Muscle of back (tissue), 13 donors: ENCODE measurements around the gene COL5A1. TPM values are rescaled to one million over a fixed set of nuclear protein-coding genes. Genes with fewer than 3 reads are reported as not detected.

Source experiments
- DNase-seq, 3 donors: peaks; one replicate each; pipeline versions ENCODE4 v3.0.0 to v3.0.0-alpha.2; 2013
- long read RNA-seq, 9 donors: transcript quantifications; one replicate each; lab custom pipeline, GENCODE V29; 2026
- polyA plus RNA-seq, 10 donors: library from polyadenylated mRNA; unstranded; fragments of 120-200 nt; gene quantifications; one replicate each; pipeline ENCODE4 v1.2.1, GENCODE V29; 2013; ENCODE audit not compliant: insufficient read length in 10 of 10

Gene COL5A1
- polyA plus RNA-seq: 100 to 1,000 TPM; 413 to 997 (median 534) TPM
- long read RNA-seq, donor 1, full-length matches to known transcripts: 7 of 257 reads
- long read RNA-seq, donor 1, partial matches to known transcripts: 250 of 257 reads
- long read RNA-seq, donor 1, other reads (novel, unspliced or antisense): 0 of 257 reads
- long read RNA-seq, donor 2, full-length matches to known transcripts: 4 of 120 reads
- long read RNA-seq, donor 2, partial matches to known transcripts: 116 of 120 reads
- long read RNA-seq, donor 2, other reads (novel, unspliced or antisense): 0 of 120 reads
- long read RNA-seq, donor 3: 0 reads
- long read RNA-seq, donor 4, full-length matches to known transcripts: 6 of 130 reads
- long read RNA-seq, donor 4, partial matches to known transcripts: 124 of 130 reads
- long read RNA-seq, donor 4, other reads (novel, unspliced or antisense): 0 of 130 reads
- long read RNA-seq, donor 5, partial matches to known transcripts: 689 of 689 reads
- long read RNA-seq, donor 5, other reads (novel, unspliced or antisense): 0 of 689 reads
- long read RNA-seq, donor 6, full-length matches to known transcripts: 5 of 336 reads
- long read RNA-seq, donor 6, partial matches to known transcripts: 331 of 336 reads
- long read RNA-seq, donor 6, other reads (novel, unspliced or antisense): 0 of 336 reads
- long read RNA-seq, donor 7, full-length matches to known transcripts: 9 of 138 reads
- long read RNA-seq, donor 7, partial matches to known transcripts: 129 of 138 reads
- long read RNA-seq, donor 7, other reads (novel, unspliced or antisense): 0 of 138 reads
- long read RNA-seq, donor 8, full-length matches to known transcripts: 5 of 219 reads
- long read RNA-seq, donor 8, partial matches to known transcripts: 214 of 219 reads
- long read RNA-seq, donor 8, other reads (novel, unspliced or antisense): 0 of 219 reads
- long read RNA-seq, donor 9, partial matches to known transcripts: 67 of 67 reads
- long read RNA-seq, donor 9, other reads (novel, unspliced or antisense): 0 of 67 reads

DNA sequence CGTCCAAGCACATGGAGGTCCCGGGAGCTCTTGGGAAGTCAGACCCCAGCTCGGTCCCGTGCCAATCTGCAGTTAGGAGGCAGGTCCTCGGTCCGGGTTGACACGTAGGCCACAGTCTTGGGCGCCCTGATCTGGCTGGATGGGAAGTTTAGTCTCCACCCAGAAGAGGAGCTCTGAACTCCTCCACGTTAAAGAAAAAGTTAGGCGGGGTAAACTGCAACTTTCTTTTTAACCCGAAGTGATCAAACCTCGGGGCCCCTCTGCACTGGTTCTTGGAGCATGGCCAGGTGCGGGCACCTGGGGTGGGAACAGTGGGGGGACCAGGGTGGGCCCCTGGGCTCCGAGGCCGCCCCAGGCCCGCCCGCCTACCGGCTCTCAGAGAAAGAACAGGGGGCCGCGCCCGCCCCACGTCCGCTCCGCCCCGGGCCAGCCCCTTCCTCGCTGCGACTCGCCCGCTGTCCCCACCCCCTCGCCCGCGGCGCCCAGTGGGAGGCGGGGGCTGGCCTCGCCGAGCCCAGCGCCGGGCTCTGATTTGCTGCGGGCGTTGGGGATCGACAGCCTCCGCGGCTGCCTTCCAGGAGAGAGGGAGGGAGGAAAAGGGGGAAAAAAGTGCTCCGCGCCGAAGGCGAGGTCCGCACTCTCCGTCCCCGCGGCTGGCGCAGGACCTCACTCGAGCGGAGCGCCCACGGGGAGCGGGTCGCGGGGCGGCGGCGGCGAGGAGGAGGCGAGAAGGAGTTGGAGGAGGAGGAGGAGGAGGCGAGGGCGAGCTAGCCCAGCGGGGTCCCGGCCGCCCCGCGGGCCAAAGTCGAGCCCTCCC is at the start of gene COL5A1:
Gene COL5A1 (plus strand): TSS at position 631 of the 817 bp plus-strand sequence. CDS start 385 bp downstream, outside the sequence.
- DNase-seq: peak; percentile 97 to 98 (median 98)

DNA sequence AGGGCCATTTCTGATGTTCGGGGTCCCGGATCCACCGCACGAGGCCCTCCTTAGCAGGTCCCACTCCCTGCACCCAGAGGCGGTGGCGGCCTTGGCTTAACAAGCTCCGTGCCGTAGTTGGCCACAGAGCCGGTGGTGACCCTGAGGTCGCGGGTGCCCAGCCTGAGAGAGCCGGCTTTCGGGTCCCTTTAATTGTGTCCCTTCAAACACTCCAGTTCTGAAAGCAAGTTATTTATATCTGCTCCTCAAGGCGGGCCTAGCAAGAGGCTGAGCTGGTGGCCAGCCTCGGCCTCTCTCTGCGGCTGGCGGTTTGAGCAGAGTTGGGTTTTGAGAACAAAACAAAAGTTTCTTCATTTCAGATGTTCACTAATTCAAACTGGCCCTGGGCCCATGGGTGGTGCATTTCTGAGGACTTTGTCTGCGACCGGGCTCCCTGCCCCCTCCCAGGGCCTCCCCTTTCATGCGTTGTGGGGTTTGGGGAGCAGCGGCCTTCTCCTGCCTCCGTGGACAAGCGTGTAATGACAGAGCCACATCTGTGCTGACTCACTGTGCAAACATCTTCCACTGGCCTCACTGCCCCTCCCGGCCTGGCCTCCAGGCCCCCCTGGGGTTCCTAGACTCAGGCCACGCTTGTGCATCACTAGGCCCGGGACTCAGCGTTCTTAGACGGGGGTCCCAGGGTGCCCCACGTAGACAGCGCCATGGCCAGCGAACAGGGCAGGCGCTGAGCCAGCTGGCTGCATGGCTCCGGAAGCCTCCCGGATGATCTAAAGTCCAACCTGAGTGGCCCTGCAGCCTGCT is 49.4 kb upstream of the COL5A1 start:
- peak; percentile 78 to 94 (median 81) for DNase-seq

DNA sequence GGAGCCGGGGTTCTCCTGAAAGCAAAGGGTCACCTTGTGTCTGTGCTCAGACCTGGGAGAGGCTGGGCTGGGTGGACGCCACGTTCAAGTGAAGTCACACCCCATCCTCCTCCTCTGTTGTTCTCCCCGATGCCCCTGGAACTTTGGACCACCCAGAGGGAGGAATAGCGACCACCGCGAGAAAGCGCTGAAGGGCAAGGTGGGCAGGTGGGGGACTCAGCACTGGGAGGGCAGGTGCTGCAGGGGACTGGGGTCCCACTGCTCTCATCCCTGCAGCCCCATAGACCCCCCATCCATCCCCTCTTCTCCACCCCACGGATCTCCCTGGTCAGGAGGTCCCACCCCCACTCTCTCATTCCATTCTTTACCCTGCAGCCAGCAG is 48.8 kb upstream of the COL5A1 start:
- DNase-seq: no peak

DNA sequence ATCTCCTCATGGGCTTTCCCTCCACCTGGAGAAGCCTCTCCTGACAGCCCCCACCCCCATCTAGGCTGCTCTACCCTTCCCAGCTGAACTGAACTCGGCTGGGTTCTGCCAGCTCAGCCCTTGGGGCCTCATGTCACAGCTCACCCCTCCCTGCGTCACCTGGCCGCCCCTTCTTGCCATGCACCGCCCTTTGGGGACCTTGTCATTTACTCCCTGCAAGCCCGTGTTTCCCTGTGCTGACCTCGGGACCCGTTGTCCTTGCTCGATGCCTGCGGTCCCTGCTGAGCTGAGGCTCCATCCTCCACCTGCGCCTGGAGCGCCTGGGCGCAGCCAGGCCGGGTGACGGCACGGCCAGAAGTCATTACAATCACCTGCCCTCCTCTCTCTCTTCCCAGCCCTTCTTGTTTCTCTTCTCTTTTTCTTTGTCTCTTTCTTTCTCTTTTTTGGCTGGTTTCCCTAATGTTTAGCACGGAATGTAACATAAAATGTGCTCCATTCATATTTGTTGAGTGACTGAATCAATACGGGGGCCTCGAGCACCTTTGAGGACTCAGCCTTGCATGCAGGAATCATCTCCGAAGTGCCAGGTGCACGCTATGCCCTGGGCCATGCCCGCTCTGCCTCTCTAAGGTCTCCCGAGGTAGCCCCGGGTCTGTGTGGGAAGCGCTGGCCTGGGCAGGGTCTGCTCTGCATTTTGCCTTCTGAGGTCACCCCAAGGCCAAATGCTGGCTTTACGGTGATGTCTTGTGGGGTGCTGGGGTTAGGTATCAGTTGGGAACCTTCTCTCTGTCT is 48.1 kb upstream of the COL5A1 start:
- peak in 1 of 3 donors; percentile 61 for DNase-seq

DNA sequence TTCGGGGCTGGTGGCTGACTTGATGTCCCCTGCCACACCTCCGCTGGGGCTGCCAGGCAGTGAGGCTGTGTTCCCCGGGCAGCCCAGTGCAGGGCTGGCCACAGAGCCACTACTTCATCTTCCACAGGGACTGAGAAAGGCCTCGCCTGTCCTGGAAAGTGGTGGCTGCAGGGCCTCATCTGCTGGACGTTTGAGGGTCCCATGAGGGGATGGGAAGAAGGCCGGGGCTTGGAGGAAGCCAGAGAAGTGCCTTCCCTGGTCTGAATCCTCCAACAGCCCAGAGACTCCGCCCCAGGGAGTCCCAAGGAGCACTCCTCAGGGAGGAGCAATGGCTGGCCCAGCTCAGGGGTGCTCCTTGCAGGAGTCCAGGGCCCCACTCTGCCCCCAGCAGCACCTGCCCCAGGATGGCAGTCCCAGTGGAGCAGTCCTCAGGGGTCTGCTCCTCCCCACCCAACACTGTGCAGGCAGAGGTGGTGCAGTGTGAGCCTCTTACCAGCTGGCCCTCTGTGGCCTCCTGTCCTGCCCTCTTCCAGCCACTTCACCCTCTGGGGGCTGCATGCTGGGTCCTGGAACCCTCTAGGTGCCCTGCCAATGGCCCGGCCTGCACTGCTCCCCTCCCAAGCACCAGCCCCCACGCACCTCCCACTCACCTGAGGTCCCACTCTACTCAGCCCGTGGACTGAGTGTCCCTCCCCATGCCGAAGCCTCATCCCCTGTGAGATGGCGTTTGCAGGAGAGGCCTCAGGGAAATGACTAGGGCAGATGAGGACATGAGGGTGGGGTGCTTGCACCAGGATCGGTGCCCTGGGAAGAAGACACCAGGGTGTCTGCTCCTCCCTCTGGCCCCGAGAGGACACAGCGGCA is 47.3 kb upstream of the COL5A1 start:
- no peak for DNase-seq

DNA sequence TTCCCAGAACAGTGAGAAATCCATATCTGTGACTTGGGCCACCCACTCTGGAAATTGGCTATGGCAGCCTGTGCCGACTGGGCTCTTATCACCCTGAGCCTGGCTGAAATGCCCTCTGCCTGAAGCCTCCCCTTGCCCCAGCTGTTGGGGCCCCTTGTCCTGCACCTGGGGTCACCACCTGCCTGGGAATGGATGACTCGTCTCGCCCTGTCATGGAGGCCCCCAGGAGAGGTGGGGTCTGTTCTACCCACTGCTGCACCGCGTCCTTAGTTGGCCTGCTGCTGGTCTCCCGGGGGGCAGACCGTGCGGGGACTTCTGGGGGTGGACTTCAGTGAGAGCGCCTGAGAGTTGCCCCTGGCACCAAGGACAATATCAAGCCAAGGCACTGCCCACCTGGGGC is 46.6 kb upstream of the COL5A1 start:
- DNase-seq: no peak

DNA sequence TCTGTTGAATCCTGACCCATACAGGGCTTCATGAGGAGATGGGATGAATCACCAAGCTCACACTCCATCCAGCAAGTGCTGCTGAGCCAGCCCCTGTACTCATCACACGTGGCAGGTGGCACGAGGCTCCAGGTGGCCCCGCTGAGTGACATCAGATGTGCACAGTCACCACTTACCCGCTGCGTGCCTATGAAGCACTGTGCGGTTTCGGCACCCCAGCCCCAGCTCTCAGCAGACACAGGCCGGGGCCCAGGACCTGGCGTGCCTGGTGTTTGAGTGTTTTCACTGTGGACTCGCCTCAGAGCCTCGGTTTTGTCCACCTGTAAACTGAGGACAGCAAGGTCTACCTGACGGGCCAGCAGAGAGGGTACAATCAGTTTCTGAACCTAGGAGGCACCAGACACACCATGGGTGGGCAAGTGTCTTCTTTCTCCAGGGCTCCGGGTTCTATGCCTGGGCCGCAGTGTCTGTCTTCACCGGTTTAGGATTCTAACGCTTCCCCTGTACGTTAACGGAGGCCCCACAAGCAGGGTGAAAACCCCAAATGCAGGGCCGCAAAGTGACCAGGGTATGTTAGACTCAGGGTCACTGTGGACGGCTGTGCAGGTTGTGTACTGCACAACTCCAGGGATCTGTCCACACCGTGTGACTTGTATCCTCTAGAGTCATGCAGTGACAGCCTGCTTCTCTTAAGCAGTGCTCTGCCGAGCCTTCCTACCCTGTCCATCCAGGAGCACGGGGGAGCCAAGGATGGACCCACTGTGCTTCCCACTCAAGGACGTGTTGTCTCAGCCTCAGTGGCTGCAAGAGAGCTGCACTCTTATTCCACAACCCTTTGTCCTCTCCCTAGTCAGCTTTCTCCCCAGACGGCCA is 44.3 kb upstream of the COL5A1 start:
- DNase-seq: no peak

DNA sequence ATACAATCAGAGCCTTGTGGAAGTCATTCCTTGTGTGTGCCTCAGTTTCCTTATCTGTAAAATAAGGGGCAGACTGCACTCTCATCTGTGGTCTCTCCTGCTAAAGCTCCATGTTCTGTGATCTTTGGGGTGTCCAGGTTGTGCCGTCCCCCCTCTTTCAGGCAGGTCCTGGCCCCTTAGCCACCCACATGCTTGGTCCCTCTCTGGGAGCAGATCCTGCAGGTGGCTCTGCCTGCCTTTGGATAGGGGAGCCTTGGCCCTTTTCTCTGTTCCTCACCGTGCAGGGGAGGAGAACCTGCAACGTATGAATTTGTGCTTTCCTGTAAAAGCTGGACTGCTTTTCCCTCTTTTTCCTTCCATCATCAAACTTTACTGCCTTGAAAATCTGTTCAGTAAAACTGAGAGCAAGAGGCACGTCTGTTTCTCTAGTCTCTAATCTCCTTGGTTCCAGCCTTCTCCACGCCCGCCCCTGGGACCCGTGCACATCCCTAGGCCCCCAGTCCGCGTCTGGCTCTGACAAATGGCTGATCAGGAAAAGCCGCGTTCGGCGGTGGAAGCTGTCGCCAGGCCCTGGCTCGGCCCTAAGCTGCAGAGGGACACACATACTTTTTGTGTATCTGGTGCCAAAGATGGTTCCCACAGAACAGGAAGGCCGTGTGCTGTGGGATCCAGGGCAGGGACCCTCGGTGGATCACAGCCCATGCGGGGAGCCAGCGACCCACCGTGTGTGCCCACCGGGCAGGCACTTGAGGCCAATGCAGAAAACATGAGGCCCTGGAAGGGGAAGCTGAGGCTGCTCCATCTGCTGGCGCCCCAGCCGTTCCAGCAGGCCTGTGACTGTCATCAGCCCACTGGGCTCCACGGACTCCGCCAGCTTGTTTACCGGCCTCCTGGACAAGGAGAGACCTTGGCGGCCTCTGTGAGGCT is 43.4 kb upstream of the COL5A1 start:
- DNase-seq: peak in 2 of 3 donors; percentile 67 to 89

DNA sequence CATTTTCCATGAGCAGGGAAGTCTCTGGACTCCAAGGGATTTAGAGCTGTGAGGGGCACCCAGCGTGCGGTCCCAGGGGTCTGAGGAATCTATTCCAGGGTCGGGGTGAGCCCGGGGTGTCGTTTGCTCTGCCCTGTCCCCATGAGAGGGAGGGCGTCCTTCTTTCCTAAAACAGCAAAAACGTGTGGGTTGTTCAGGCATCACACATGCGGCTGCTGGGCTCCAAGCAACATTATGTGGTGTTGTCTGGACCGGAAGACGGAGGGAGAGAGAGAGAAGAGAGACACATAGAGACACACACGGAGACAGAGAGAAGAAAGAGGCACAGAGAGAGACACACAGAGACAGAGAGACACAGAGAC is 42.7 kb upstream of the COL5A1 start:
- DNase-seq: peak in 1 of 3 donors; percentile 85

DNA sequence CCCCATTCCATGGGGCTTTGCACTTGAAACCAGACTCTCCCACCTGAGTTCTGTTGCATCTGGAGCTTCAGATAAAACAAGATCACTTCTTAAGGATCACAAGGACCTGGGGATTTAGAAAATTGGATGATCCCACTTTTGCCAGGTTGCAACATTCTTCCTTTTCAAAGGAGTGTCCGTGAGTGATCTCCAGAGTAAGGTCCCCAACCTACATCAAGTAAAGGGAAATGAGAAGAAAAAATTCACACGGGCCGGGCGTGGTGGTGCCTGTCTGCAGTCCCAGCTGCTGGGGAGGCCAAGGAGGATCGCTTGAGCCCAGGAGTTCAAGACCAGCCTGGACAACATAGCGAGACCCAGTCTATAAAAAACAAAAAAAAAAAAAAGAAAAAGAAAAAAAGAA is 41.2 kb upstream of the COL5A1 start:
- peak in 1 of 3 donors; percentile 28 for DNase-seq

DNA sequence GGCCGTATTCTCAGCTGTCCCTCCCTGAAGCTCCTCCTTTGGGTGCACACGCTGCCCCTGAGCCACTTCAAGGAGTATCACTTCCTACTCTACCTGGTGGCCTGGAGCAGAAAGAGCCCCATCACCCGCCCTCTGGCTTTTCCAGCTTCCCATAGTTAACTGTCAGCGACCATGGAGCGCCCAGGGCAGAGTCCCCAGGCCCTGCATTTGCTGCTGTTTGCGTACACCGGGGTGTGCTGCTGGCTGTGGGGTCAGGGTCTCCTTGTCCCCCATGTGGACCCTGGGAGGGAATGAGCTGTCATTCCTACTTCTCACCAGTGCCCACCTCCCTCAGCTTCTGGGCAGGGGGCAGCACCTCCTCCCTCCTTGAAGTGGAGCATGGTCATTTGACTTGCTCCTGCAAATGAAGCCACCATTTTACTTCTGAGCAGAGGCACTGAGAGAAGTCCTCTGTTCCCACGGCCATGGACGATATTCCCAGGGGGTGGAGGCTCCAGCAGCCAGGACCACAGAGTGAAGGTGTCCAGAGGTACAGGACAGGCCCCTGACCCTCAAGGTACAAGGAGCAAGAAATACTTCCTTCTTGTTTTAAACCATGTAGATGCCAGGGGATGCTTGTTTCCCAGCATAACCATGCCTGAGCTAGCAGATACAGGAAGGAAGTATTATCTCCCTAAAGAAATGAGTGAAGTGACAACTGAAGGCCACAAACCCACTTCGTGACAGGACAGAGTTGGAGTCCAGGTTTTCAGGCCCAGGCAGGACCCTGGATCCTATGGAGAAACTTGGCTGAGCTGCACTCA is 40.6 kb upstream of the COL5A1 start:
- DNase-seq: peak in 1 of 3 donors; percentile 4

DNA sequence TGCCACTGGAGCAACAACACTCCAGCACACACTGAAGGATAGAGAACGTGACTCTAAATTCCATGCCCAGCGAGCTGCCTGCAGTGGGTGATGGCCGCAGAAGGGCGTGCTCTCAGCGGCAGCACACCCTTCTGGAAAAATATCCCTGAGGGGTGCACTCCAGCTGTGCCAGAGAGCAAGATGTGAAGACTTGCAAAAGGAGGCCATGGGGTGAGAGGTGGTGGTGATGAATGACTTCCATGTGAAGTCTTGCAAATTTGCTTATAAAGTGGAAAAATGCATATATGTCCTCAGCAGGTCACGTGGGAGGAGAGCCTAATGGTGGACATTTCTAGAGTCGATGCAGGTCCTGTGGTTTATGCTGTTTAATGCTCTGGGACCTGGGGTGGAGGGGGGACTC is 39.8 kb upstream of the COL5A1 start:
- peak in 1 of 3 donors; percentile 29 for DNase-seq

DNA sequence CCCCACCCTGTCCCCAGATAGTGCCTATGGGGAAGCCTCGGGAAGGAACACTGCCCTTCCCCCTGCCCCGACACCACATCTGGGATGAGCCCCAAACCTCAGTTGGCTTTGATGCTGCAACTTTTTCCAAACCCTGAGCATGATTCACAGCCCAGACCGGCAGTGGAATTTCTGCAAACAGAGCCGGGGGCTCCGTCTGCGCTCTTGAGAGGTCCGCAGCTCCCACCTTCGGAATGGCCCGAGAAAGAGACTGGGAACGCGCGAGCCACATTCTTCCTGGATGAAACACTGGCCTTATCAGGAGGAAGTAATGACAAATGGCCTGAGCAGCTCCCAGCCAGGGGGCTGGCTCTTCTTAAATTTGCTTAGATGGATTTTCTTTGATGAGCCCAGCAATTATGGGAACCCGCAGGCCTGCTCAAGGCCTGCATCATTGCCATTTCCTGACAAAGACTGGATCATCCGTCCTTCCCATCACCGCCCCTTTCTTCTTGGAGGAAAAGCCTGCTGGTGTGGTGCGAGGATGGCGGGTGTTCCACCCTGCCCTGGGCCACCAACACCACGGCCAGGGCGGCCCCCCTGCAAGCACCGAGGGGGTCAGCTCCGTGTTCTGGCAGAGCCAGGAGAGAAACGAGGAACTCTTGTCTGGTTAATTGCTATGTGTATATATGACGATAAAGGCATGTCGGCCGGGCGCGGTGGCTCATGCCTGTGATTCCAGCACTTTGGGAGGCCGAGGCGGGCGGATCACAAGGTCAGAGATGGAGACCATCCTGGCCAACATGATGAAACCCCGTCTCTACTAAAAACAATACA is 38.8 kb upstream of the COL5A1 start:
- peak; percentile 79 to 98 (median 90) for DNase-seq

DNA sequence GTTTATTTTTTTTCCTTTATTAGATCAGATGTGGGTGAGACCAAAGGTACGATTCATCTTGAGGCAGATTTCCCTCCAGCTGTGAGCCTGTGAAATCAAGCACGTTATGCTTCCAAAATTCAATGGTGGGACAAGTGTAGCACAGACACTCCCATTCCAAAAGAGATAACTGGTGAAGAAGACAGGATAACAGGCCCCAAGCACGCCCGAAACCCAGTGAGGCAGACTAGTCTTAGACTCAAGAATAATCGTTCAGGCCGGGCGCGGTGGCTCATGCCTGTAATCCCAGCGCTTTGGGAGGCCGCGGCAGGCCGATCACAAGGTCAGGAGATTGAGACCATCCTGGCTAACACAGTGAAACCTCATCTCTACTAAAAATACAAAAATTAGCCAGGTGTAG is 36.8 kb upstream of the COL5A1 start:
- no peak for DNase-seq
